ENCODE results near the gene LVRN. TPM values are rescaled to one million over a fixed set of nuclear protein-coding genes. Genes with fewer than 3 reads are reported as not detected.

Gene LVRN
- total RNA-seq, 1 experiment from 2014 or later, result 0.09 TPM

- Histone ChIP-seq H4K20me1 (ENCODE audit: control insufficient read depth, insufficient read depth, insufficient read length) (no peaks in the 10 kb centered on the region), H3K4me1 (ENCODE audit: insufficient read depth, low read length) (no peaks in the 10 kb centered on the region), H3K79me1 (ENCODE audit: insufficient read depth, low read depth, low read length, poor library complexity, severe bottlenecking) (no peaks in the 10 kb centered on the region), H3K27me3 (ENCODE audit: insufficient read depth, low read length) (peaks cover 38% of the 10 kb centered on the region), H3K14ac (ENCODE audit: insufficient read depth, low read length) (no peak overlapping the region; the same call in 1 of the 2 replicates), H2AFZ (ENCODE audit: low read length) (no peak overlapping the region), H2BK15ac (ENCODE audit: low read depth, low read length) (no peak overlapping the region), H3K56ac (ENCODE audit: insufficient read length, low read depth, low read length) (no peak overlapping the region), H3K4me2 (ENCODE audit: insufficient read depth, insufficient read length, low read length) (peak overlapping the region; percentile 83), H2BK120ac (ENCODE audit: low read depth, low read length, poor library complexity, severe bottlenecking) (no peak overlapping the region), H3K4ac (ENCODE audit: low read depth, low read length) (no peak overlapping the region), H2AK5ac (ENCODE audit: insufficient read length, low read length) (no peak overlapping the region), H4K8ac (replicated peaks; ENCODE audit: insufficient read length, low read depth, low read length) (no peak overlapping the region), H3K79me2 (ENCODE audit: insufficient read depth, low read length) (no peaks in the 10 kb centered on the region), H3K23me2 (ENCODE audit: insufficient read length, low read depth, low read length, poor library complexity, severe bottlenecking) (peaks cover 5% of the 10 kb centered on the region), H4K91ac (ENCODE audit: insufficient read length, low read depth, low read length) (no peak overlapping the region), H3K18ac (ENCODE audit: insufficient read length, low read depth, low read length) (no peak overlapping the region), H3K9ac (ENCODE audit: extremely low read depth, insufficient read length, low read length) (no peak overlapping the region), H2BK20ac (ENCODE audit: low read depth, low read length, poor library complexity, severe bottlenecking) (no peak overlapping the region), H2BK12ac (ENCODE audit: insufficient read length, low read depth, low read length) (no peak overlapping the region), H3K27ac (ENCODE audit: insufficient read length, low read depth, low read length) (no peak overlapping the region), H3K23ac (ENCODE audit: insufficient read length, low read depth, low read length) (no peak overlapping the region), H3T11ph (ENCODE audit: low read length) (no peak overlapping the region), H4K5ac (ENCODE audit: insufficient read length, low read depth, low read length) (no peak overlapping the region), H2BK5ac (ENCODE audit: insufficient read length, low read length) (no peak overlapping the region), H3K9me3 (ENCODE audit: control insufficient read depth, low read depth, low read length) (no peaks in the 10 kb centered on the region)
- H3K4me1 Mint-ChIP-seq, result 0 out of 4 replicates have a peak, but pooled peaks cover 0 to 3% of the 10 kb centered on the region in 2 experiments
- no peak for TF ChIP-seq CTCF (conservative IDR thresholded peaks at IDR 0.05)
- WGBS (ENCODE audit: extremely low coverage, insufficient read length, low lambda C conversion rate), result no CpG with 5 or more reads among the region's 42 CpGs
- peaks cover 9% of the 10 kb centered on the region for H3K27me3 Mint-ChIP-seq (ENCODE audit: low read depth)
- no peaks in the 10 kb centered on the region for H3K36me3 Mint-ChIP-seq (ENCODE audit: insufficient read depth in 1 of 3, low read depth in 3 of 3)
- H3K9me3 Mint-ChIP-seq, result no peaks in the 10 kb centered on the region; a peak in 1 of 5 replicates
- H3K27ac Mint-ChIP-seq, result 0 out of 7 replicates have a peak overlapping the region, but pooled peaks of 1 of the 3 experiments have one; percentile 17
- DNase-seq, result peak; percentile 35
- H3K4me3 Mint-ChIP-seq, result peak overlapping the region in 1 of 2 experiments; percentile 62; a peak in 3 of 5 replicates
Observed at GRCh38 chr5:115961381-115962238, 665 bp upstream of the LVRN start.

Data from H9 (cell line).